GM19025 (cell line): Measurements from ENCODE around the gene ZNF558.

Experiments
- ATAC-seq: cut with Tn5 transposase; IDR thresholded peaks from one replicate; pipeline ENCODE4 v1.9.1; 2021; ENCODE audit warnings: mild to moderate bottlenecking, low read depth, moderate library complexity; ENCODE audit not compliant: unreplicated experiment

The ZNF558 gene

GRCh38 chr19:8832132-8833021 lies at the start of gene ZNF558, which contains the start of gene MBD3L1:
ZNF558 (minus strand) TSS chr19:8832304; CDS start chr19:8822659, 9,645 bp downstream.
MBD3L1 (plus strand) TSS chr19:8832377; CDS start chr19:8842679, 10,302 bp downstream.
- ATAC-seq, result peak; percentile 73

GRCh38 chr19:8881512-8881911 lies 49.4 kb upstream of the ZNF558 start:
- no peak for ATAC-seq

GRCh38 chr19:8880868-8881488 lies 48.9 kb upstream of the ZNF558 start:
- ATAC-seq, result no peak

GRCh38 chr19:8877854-8878705 lies 46.0 kb upstream of the ZNF558 start:
- no peak for ATAC-seq

- ATAC-seq, result no peak
Measured at GRCh38 chr19:8866344-8866743, 34.2 kb upstream of the ZNF558 start.

- ATAC-seq, result no peak
Measured at GRCh38 chr19:8858260-8858659, 26.2 kb upstream of the ZNF558 start.

GRCh38 chr19:8850488-8850887 lies 18.4 kb upstream of the ZNF558 start:
- no peak for ATAC-seq

GRCh38 chr19:8849232-8849631 lies 17.1 kb upstream of the ZNF558 start:
- ATAC-seq, result no peak

GRCh38 chr19:8846819-8847218 lies 14.7 kb upstream of the ZNF558 start:
- ATAC-seq, result no peak

- ATAC-seq, result no peak
Measured at GRCh38 chr19:8840708-8841107, 8.6 kb upstream of the ZNF558 start.

- ATAC-seq, result no peak
Measured at GRCh38 chr19:8835877-8836276, 3.8 kb upstream of the ZNF558 start.

- no peak for ATAC-seq
Measured at GRCh38 chr19:8835446-8835845, 3.3 kb upstream of the ZNF558 start.

GRCh38 chr19:8831832-8832131 lies 322 bp downstream of the ZNF558 start:
- peak; percentile 10 for ATAC-seq

GRCh38 chr19:8831373-8831772 lies 731 bp downstream of the ZNF558 start:
- no peak for ATAC-seq

- no peak for ATAC-seq
Measured at GRCh38 chr19:8827277-8827676, 4.8 kb downstream of the ZNF558 start.

GRCh38 chr19:8826371-8826770 lies 5.7 kb downstream of the ZNF558 start:
- no peak for ATAC-seq

- ATAC-seq, result no peak
Measured at GRCh38 chr19:8821748-8822241, 10.3 kb downstream of the ZNF558 start.

GRCh38 chr19:8820234-8820633 lies 11.9 kb downstream of the ZNF558 start:
- ATAC-seq, result no peak

GRCh38 chr19:8815780-8816179 lies 16.3 kb downstream of the ZNF558 start:
- no peak for ATAC-seq

GRCh38 chr19:8814176-8814575 lies 17.9 kb downstream of the ZNF558 start:
- no peak for ATAC-seq
